ENCODE measurements around the gene CD200R1L.

Gene CD200R1L

DNA sequence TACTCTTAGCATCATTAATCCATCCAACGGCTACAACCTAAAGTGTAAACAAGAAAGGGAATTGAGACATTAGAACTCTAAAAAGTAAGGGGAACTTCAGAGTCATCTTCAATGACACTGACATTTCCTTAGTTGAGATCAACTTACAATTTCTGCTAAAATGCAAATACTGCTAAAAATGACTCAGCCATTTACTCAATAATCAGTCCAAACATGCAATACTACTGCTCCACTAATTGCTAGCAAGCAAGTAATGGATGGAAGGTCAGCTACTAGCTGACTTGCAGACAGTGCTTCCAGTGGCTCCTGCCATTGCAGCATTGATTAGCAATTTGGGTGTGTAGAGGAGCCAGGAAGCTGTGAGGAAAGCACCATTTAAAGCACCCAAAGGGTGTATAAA, 28.4 kb downstream of the CD200R1L start:
- no peaks in the 10 kb centered on the region for H3K36me3 ChIP-seq (ENCODE audit: control insufficient read depth in 2 of 2, insufficient read depth in 2 of 2, low read length in 2 of 2)
- no peak overlapping the region for H3K4me3 ChIP-seq (ENCODE audit: low read length in 2 of 2)
- no peak overlapping the region for H3K9ac ChIP-seq (ENCODE audit: low read length in 2 of 2)
- H3K27ac ChIP-seq (ENCODE audit: low read length): no peak overlapping the region
- H3K27me3 ChIP-seq (ENCODE audit: control insufficient read depth in 1 of 2, insufficient read depth in 2 of 2, low read length in 2 of 2): no peaks in the 10 kb centered on the region
- H3K4me1 ChIP-seq (ENCODE audit: control insufficient read depth, insufficient read depth, low read length): no peaks in the 10 kb centered on the region
- H3K9me3 ChIP-seq (ENCODE audit: control insufficient read depth in 2 of 2, low read length in 2 of 2): no peaks in the 10 kb centered on the region

GRCh38 chr3:112817797-112818196, 28.9 kb downstream of the CD200R1L start:
- no peak overlapping the region for H3K4me3 ChIP-seq (ENCODE audit: low read length in 2 of 2)
- no peaks in the 10 kb centered on the region for H3K27me3 ChIP-seq (ENCODE audit: control insufficient read depth in 1 of 2, insufficient read depth in 2 of 2, low read length in 2 of 2)
- H3K36me3 ChIP-seq (ENCODE audit: control insufficient read depth in 2 of 2, insufficient read depth in 2 of 2, low read length in 2 of 2): no peaks in the 10 kb centered on the region
- no peak overlapping the region for H3K27ac ChIP-seq (ENCODE audit: low read length)
- no peak overlapping the region for H3K9ac ChIP-seq (ENCODE audit: low read length in 2 of 2)
- H3K4me1 ChIP-seq (ENCODE audit: control insufficient read depth, insufficient read depth, low read length): no peaks in the 10 kb centered on the region
- no peaks in the 10 kb centered on the region for H3K9me3 ChIP-seq (ENCODE audit: control insufficient read depth in 2 of 2, low read length in 2 of 2)

- Histone ChIP-seq H3K27ac (ENCODE audit: low read length) (no peak overlapping the region), H3K4me3 (ENCODE audit: low read length in 2 of 2) (no peak overlapping the region), H3K4me1 (ENCODE audit: control insufficient read depth, insufficient read depth, low read length) (no peaks in the 10 kb centered on the region), H3K36me3 (ENCODE audit: control insufficient read depth in 2 of 2, insufficient read depth in 2 of 2, low read length in 2 of 2) (no peaks in the 10 kb centered on the region), H3K27me3 (ENCODE audit: control insufficient read depth in 1 of 2, insufficient read depth in 2 of 2, low read length in 2 of 2) (no peaks in the 10 kb centered on the region), H3K9me3 (ENCODE audit: control insufficient read depth in 2 of 2, low read length in 2 of 2) (no peaks in the 10 kb centered on the region), H3K9ac (ENCODE audit: low read length in 2 of 2) (no peak overlapping the region)
These were observed 29.4 kb downstream of the CD200R1L start for GRCh38 chr3:112817271-112817670.

DNA sequence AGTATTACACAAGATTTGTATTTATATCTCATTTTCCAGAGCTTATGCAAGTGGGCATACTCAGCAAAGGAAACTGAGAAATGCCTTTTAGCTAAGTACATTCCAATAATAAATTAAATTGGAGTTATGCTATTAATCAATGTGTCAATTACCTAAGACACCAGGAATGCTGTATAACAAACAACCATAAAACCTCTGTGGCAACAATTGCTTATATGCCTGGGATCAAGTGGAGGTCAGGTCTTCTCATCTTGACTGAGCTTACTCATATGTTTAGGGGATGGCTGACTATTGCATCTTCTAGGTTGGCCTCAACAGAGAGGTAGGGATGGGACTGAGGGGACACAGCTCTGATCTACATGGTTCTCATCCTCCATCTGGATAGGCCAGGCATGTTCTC, 30.7 kb downstream of the CD200R1L start:
- Histone ChIP-seq H3K4me1 (ENCODE audit: control insufficient read depth, insufficient read depth, low read length) (peaks cover 11% of the 10 kb centered on the region), H3K27me3 (ENCODE audit: control insufficient read depth in 1 of 2, insufficient read depth in 2 of 2, low read length in 2 of 2) (no peaks in the 10 kb centered on the region), H3K36me3 (ENCODE audit: control insufficient read depth in 2 of 2, insufficient read depth in 2 of 2, low read length in 2 of 2) (no peaks in the 10 kb centered on the region), H3K9ac (ENCODE audit: low read length in 2 of 2) (no peak overlapping the region), H3K9me3 (ENCODE audit: control insufficient read depth in 2 of 2, low read length in 2 of 2) (no peaks in the 10 kb centered on the region), H3K27ac (ENCODE audit: low read length) (no peak overlapping the region), H3K4me3 (ENCODE audit: low read length in 2 of 2) (no peak overlapping the region)

- H3K27me3 ChIP-seq (ENCODE audit: control insufficient read depth in 1 of 2, insufficient read depth in 2 of 2, low read length in 2 of 2): no peaks in the 10 kb centered on the region
- no peak overlapping the region for H3K9ac ChIP-seq (ENCODE audit: low read length in 2 of 2)
- no peaks in the 10 kb centered on the region for H3K9me3 ChIP-seq (ENCODE audit: control insufficient read depth in 2 of 2, low read length in 2 of 2)
- H3K36me3 ChIP-seq (ENCODE audit: control insufficient read depth in 2 of 2, insufficient read depth in 2 of 2, low read length in 2 of 2): no peaks in the 10 kb centered on the region
- H3K4me1 ChIP-seq (ENCODE audit: control insufficient read depth, insufficient read depth, low read length): peaks cover 13% of the 10 kb centered on the region
- H3K27ac ChIP-seq (ENCODE audit: low read length): no peak overlapping the region
- no peak overlapping the region for H3K4me3 ChIP-seq (ENCODE audit: low read length in 2 of 2)
These were observed 32.4 kb downstream of the CD200R1L start for GRCh38 chr3:112814266-112814665.

GRCh38 chr3:112813723-112814171, 32.9 kb downstream of the CD200R1L start:
- Histone ChIP-seq H3K9ac (ENCODE audit: low read length in 2 of 2) (no peak overlapping the region), H3K36me3 (ENCODE audit: control insufficient read depth in 2 of 2, insufficient read depth in 2 of 2, low read length in 2 of 2) (no peaks in the 10 kb centered on the region), H3K4me1 (ENCODE audit: control insufficient read depth, insufficient read depth, low read length) (peaks cover 13% of the 10 kb centered on the region), H3K4me3 (ENCODE audit: low read length in 2 of 2) (no peak overlapping the region), H3K9me3 (ENCODE audit: control insufficient read depth in 2 of 2, low read length in 2 of 2) (no peaks in the 10 kb centered on the region), H3K27ac (ENCODE audit: low read length) (peak overlapping the region; percentile 4), H3K27me3 (ENCODE audit: control insufficient read depth in 1 of 2, insufficient read depth in 2 of 2, low read length in 2 of 2) (no peaks in the 10 kb centered on the region)

DNA sequence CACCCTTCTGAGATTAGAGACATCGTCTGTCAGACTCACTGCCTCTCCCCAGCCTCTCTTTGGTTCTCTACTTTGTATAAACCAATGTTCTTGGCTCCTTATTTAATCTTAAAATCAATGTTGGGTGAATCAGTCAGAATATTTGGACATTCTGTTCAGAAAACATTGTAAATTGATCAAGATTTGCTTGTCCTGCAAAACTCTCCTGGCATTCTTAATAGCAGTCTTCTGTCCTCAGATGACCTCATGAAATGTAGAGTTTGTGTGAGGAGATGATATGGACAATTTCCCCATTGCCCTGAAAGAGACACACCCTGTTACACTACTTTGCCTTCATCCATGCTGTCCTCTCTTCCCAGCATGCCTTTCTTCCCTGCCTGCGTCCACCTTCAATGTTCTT, 33.6 kb downstream of the CD200R1L start:
- no peaks in the 10 kb centered on the region for H3K27me3 ChIP-seq (ENCODE audit: control insufficient read depth in 1 of 2, insufficient read depth in 2 of 2, low read length in 2 of 2)
- no peaks in the 10 kb centered on the region for H3K36me3 ChIP-seq (ENCODE audit: control insufficient read depth in 2 of 2, insufficient read depth in 2 of 2, low read length in 2 of 2)
- no peaks in the 10 kb centered on the region for H3K9me3 ChIP-seq (ENCODE audit: control insufficient read depth in 2 of 2, low read length in 2 of 2)
- H3K9ac ChIP-seq (ENCODE audit: low read length in 2 of 2): no peak overlapping the region
- H3K4me3 ChIP-seq (ENCODE audit: low read length in 2 of 2): no peak overlapping the region
- peak overlapping the region; percentile 4 for H3K27ac ChIP-seq (ENCODE audit: low read length)
- peaks cover 13% of the 10 kb centered on the region for H3K4me1 ChIP-seq (ENCODE audit: control insufficient read depth, insufficient read depth, low read length)

GRCh38 chr3:112811917-112812660, 34.6 kb downstream of the CD200R1L start:
- H3K4me1 ChIP-seq (ENCODE audit: control insufficient read depth, insufficient read depth, low read length): peaks cover 13% of the 10 kb centered on the region
- no peak overlapping the region for H3K9ac ChIP-seq (ENCODE audit: low read length in 2 of 2)
- H3K4me3 ChIP-seq (ENCODE audit: low read length in 2 of 2): peak overlapping the region in 1 of 2 donors; percentile 24
- H3K27ac ChIP-seq (ENCODE audit: low read length): peak overlapping the region; percentile 66
- no peaks in the 10 kb centered on the region for H3K27me3 ChIP-seq (ENCODE audit: control insufficient read depth in 1 of 2, insufficient read depth in 2 of 2, low read length in 2 of 2)
- no peaks in the 10 kb centered on the region for H3K36me3 ChIP-seq (ENCODE audit: control insufficient read depth in 2 of 2, insufficient read depth in 2 of 2, low read length in 2 of 2)
- H3K9me3 ChIP-seq (ENCODE audit: control insufficient read depth in 2 of 2, low read length in 2 of 2): no peaks in the 10 kb centered on the region

- H3K27ac ChIP-seq (ENCODE audit: low read length): peak overlapping the region; percentile 66
- H3K4me1 ChIP-seq (ENCODE audit: control insufficient read depth, insufficient read depth, low read length): peaks cover 13% of the 10 kb centered on the region
- no peaks in the 10 kb centered on the region for H3K36me3 ChIP-seq (ENCODE audit: control insufficient read depth in 2 of 2, insufficient read depth in 2 of 2, low read length in 2 of 2)
- no peaks in the 10 kb centered on the region for H3K27me3 ChIP-seq (ENCODE audit: control insufficient read depth in 1 of 2, insufficient read depth in 2 of 2, low read length in 2 of 2)
- no peak overlapping the region for H3K9ac ChIP-seq (ENCODE audit: low read length in 2 of 2)
- no peak overlapping the region for H3K4me3 ChIP-seq (ENCODE audit: low read length in 2 of 2)
- H3K9me3 ChIP-seq (ENCODE audit: control insufficient read depth in 2 of 2, low read length in 2 of 2): no peaks in the 10 kb centered on the region
These were observed 35.4 kb downstream of the CD200R1L start for GRCh38 chr3:112811131-112811884.

- no peaks in the 10 kb centered on the region for H3K36me3 ChIP-seq (ENCODE audit: control insufficient read depth in 2 of 2, insufficient read depth in 2 of 2, low read length in 2 of 2)
- no peaks in the 10 kb centered on the region for H3K9me3 ChIP-seq (ENCODE audit: control insufficient read depth in 2 of 2, low read length in 2 of 2)
- peaks cover 13% of the 10 kb centered on the region for H3K4me1 ChIP-seq (ENCODE audit: control insufficient read depth, insufficient read depth, low read length)
- H3K27ac ChIP-seq (ENCODE audit: low read length): no peak overlapping the region
- H3K27me3 ChIP-seq (ENCODE audit: control insufficient read depth in 1 of 2, insufficient read depth in 2 of 2, low read length in 2 of 2): no peaks in the 10 kb centered on the region
- no peak overlapping the region for H3K4me3 ChIP-seq (ENCODE audit: low read length in 2 of 2)
- no peak overlapping the region for H3K9ac ChIP-seq (ENCODE audit: low read length in 2 of 2)
These were observed 36.1 kb downstream of the CD200R1L start for GRCh38 chr3:112810561-112810960.

DNA sequence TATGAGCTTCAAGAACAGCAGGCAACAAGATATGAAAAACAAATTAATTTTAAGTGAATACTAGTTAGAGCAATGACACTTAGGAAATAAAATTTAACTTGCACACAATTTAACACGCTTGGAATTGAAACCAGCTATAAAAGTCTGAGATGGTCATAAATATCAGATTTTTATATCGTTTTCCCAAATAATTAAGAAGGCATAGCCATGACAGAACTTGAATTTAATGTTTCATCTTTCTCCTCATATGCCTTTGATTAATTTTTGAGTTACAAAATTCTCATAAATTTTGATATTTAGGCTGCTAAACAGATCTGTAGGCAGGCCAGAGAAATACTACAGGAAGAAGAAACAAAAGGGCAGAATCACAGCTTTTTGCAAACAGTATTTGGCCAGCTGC, 38.5 kb downstream of the CD200R1L start:
- H3K27ac ChIP-seq (ENCODE audit: low read length): no peak overlapping the region
- H3K9ac ChIP-seq (ENCODE audit: low read length in 2 of 2): no peak overlapping the region
- no peaks in the 10 kb centered on the region for H3K27me3 ChIP-seq (ENCODE audit: control insufficient read depth in 1 of 2, insufficient read depth in 2 of 2, low read length in 2 of 2)
- H3K36me3 ChIP-seq (ENCODE audit: control insufficient read depth in 2 of 2, insufficient read depth in 2 of 2, low read length in 2 of 2): no peaks in the 10 kb centered on the region
- no peak overlapping the region for H3K4me3 ChIP-seq (ENCODE audit: low read length in 2 of 2)
- H3K9me3 ChIP-seq (ENCODE audit: control insufficient read depth in 2 of 2, low read length in 2 of 2): no peaks in the 10 kb centered on the region
- H3K4me1 ChIP-seq (ENCODE audit: control insufficient read depth, insufficient read depth, low read length): peaks cover 13% of the 10 kb centered on the region
